Measurements from ENCODE around the gene GABRA6.
"Not testable (repeated sequence)": the region's sequence is repeated elsewhere in the genome, so short reads cannot be mapped to it uniquely, and the experiment has no call there.

The GABRA6 gene

GRCh38 chr5:161685461-161685860, at the start of gene GABRA6:
Gene GABRA6 (plus strand): TSS chr5:161685721. CDS start chr5:161685990, 269 bp downstream.
- DNase-seq: no peak

- no peak for DNase-seq
Measured at GRCh38 chr5:161637591-161637990, 47.9 kb upstream of the GABRA6 start.

GRCh38 chr5:161641444-161641843, 44.1 kb upstream of the GABRA6 start:
- no peak for DNase-seq

DNA sequence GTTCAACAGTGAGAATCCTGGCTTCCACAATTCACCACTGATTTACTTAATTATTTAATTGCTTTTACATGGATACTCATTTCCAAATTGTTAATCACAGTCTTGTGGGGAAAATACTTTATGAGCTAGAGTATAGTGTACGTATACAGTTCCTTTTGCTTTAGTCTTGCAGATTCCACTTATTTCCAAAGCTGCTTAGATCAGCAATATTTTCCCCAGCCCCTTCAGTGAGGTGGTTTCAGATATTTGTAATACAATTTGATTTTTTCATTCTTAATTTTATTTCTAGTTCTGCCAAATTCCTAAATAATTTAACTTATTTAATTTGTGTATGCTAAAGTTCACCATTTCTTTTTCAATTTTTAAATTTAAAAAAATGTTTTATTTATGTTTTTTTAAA, 40.3 kb upstream of the GABRA6 start:
- DNase-seq: no peak

GRCh38 chr5:161651926-161652325, 33.6 kb upstream of the GABRA6 start:
- not testable (repeated sequence) for DNase-seq

DNA sequence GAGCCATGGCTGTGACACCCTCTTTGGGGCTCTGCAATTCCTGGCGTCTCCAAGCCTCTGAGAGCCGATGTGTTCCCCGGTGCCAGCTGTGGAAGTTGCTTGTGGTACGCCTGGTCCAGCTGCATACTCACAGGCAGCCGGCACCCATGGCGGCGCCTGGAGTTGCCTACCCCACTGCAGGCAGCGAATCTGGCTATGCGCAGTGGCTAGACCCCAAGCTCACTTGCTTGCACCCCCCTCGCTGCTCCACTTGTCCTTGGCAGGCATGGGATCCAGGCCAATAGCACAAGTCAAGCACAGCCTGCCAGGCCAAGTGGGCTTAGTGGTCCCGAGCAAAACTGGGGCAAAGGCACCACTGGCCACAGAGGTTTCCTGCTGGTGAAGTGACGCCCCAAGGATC, 24.7 kb upstream of the GABRA6 start:
- DNase-seq: no peak

DNA sequence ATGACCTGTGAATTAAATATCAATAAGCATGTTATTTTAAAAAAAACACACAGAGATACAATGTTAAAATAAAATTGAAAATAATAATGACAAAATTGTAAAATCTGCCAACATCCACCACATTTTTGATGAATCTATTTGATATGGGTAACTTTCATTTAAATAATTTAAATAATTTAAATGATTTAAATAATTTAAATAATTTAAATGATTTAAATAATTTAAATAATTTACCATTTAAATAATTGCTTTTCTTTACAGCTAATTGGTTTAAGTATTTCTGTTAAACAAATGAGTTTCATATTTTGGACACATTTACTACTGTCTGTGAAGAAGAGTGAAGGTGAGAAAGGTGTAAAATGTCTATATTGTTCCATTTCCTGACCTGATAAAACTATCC, 22.1 kb upstream of the GABRA6 start:
- DNase-seq: no peak

DNA sequence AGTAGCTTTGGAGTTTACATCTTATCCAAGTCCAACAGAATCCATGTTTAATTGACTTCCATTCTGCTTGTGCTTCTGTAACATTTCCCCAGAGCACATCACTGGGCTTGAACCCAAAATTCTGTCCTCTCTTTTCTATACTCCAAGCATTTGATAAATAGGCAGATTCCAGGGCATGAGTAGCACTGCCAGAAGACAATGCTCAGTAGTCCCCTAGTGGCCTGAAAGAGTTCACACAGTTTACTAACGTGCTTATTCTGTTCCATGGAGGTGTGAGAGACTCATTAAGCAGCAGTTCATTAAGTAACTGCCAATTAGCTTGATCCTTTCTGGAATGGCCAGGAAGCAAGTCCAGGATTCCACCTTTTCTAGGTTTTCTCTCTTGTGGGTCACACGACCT, 9.4 kb upstream of the GABRA6 start:
- DNase-seq: no peak

DNA sequence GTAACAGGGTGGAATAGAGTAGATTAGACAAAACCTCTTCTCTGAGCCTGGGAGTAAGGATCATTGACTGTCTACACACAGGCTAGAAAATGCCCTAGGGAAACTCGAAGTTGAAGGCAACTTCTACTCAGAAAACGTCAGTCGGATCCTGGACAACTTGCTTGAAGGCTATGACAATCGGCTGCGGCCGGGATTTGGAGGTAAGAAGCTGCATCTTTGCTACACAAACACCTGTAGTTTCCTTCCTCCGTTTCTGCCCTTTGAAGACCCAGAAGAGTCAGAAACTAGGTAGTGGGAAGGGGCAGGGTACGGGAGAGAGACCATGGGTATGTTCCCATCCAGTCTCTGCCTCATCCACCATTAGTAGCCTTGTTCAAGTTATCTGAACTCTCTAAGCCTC, 628 bp downstream of the GABRA6 start:
- no peak for DNase-seq

- DNase-seq: no peak
Measured at GRCh38 chr5:161686881-161687280, 1.4 kb downstream of the GABRA6 start.

DNA sequence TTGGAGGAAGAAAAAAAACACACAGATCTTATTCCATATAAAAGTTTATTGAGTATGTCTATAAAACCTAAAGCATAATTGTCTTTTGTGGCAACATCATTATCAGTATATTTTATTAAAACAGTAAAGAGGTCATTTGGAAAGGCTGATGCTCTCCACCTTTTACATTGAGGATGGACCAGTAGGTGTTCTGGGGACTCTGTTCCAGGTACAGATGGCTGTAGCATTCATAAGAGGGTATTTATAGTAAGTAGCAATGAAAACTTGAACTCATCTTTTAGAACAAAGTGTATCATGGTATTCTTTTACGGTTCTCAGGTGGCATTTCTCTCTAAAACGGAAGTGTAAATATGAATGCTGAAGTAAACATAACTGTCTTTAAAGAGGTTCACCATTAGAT, 1.8 kb downstream of the GABRA6 start:
- no peak for DNase-seq

GRCh38 chr5:161691911-161692310, 6.4 kb downstream of the GABRA6 start:
- DNase-seq: no peak

GRCh38 chr5:161697001-161697400, 11.5 kb downstream of the GABRA6 start:
- DNase-seq: no peak

DNA sequence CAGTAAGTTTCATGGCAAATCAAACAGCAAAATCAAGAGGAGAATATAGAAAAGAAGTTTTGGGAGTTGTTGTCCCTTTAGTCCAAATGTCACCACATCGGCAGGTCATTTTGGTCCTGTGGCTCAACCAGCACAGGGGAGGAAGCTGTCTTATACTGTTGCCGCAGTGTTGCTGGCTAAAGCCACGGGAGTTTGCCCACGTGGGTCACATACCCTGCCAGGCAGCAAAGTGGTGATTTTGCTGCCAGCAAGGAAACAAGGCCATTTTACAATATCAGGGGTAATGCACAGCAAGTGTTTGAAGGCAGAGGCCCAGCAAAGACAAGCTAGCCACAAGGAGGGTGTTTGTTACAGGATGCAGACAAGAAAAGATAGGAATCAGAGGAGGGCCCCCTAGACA, 14.5 kb downstream of the GABRA6 start:
- DNase-seq: no peak

GRCh38 chr5:161703528-161703927, 18.0 kb downstream of the GABRA6 start:
- no peak for DNase-seq

GRCh38 chr5:161707382-161707781, 21.9 kb downstream of the GABRA6 start:
- DNase-seq: no peak

DNA sequence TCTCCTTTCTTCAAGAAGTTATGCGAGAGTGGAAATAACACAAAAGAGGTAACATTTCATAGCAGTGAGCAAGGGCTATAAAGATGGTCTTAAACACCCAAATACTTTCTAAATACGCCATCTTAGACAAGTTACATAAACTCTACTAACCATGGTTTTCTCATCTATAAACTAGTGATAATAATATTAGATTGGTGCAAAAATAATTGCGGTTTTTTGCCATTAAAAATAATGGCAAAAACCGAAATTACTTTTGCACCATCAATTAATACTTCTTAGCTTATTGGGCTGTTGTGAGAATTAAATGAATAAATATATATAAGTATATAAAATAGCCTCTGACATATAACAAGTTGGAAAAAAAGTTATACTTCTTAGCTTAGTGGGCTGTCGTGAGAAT, 23.7 kb downstream of the GABRA6 start:
- no peak for DNase-seq

- DNase-seq: no peak
Measured at GRCh38 chr5:161713042-161713441, 27.5 kb downstream of the GABRA6 start.

GRCh38 chr5:161719157-161719556, 33.6 kb downstream of the GABRA6 start:
- DNase-seq: no peak

DNA sequence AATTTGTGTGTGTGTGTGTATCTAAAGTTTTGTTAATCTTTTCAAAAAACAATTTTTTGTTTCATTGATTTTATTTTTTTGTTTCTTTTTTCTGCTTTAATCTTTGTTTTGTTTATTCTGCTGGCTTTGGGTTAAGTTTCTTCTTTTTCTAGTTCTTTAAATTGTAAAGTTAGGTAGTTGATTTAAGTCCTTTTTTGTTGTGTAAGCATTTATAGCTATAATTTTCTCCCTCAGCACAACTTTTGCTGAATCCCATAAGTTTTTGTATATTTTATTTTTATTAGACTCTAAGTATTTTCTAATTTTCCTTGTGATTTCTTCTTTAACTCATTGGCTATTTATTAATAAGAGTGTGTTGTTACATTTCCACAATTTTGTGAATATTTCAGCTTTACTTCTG, 34.9 kb downstream of the GABRA6 start:
- no peak for DNase-seq

DNA sequence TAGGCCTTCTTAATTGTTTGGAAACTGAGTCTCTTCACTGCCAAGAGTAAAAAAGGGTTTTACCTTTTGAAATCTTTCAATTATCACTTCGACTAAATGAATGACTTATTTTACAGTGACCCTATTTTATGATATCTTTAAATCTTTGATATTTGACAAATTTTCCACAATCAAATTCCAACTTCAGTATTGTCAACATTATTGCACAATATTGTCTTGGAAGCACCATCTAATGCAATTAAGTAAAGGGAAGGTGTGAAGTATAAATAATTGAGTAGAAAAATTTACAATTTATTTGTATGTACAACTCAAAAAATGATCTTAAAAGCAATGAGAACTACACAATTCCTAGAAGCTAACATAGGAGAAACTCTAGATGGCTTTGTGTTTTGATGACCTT, 49.2 kb downstream of the GABRA6 start:
- no peak for DNase-seq

GRCh38 chr5:161740433-161740832, 54.9 kb downstream of the GABRA6 start:
- no peak for DNase-seq

DNA sequence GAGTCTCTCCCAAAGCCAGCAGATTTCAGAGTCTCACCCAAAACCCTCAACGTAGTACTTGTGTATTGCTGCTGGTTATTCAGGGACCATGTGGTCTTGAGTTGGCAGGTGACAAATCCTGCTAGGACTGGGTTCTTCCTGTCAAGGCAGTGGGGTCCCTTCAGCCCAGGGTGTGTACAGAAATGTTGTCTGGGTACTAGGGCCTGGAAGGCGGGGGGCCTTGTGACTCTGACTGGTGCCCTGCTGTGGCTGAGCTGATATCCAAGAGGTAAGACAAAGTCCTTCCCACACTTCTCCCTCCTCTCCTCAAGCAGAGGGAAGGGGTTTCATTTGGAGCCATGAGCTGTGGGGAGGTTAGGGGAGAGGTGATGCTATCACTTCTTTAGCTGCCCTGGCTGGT, 58.8 kb downstream of the GABRA6 start:
- no peak for DNase-seq

- no peak for DNase-seq
Measured at GRCh38 chr5:161745392-161745791, 59.9 kb downstream of the GABRA6 start.

- no peak for DNase-seq
Measured at GRCh38 chr5:161751265-161751664, 65.7 kb downstream of the GABRA6 start.

Data from NCI-H510A (cell line).